ENCODE measurements around the gene GPC3.

Gene GPC3

DNA sequence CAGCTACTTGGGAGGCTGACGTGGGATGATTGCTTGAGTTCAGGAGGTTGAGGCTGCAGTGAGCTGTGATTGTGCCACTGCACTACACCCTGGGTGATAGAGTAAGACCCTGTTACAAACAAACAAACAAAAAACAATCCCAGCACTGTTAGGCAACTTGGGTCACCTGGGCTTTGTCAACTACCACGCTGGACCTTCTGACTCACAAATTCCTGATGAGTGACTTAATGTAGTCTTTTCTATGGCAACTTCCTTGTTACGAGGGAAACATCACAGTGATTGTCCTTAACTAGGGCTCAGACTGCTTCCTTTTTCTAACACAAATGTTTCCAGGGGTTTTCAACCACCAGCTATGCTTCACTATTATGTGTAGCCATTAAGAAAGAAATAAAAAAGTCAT is 441.3 kb downstream of the GPC3 start:
- H3K27me3 ChIP-seq, result no peaks in the 10 kb centered on the region
- TF ChIP-seq, protein P1, sequence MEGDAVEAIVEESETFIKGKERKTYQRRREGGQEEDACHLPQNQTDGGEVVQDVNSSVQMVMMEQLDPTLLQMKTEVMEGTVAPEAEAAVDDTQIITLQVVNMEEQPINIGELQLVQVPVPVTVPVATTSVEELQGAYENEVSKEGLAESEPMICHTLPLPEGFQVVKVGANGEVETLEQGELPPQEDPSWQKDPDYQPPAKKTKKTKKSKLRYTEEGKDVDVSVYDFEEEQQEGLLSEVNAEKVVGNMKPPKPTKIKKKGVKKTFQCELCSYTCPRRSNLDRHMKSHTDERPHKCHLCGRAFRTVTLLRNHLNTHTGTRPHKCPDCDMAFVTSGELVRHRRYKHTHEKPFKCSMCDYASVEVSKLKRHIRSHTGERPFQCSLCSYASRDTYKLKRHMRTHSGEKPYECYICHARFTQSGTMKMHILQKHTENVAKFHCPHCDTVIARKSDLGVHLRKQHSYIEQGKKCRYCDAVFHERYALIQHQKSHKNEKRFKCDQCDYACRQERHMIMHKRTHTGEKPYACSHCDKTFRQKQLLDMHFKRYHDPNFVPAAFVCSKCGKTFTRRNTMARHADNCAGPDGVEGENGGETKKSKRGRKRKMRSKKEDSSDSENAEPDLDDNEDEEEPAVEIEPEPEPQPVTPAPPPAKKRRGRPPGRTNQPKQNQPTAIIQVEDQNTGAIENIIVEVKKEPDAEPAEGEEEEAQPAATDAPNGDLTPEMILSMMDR (IDR thresholded peaks at IDR 0.05), result no peak
- no peak overlapping the region for H3K4me3 ChIP-seq (ENCODE audit: low read depth in 1 of 2, low read length in 1 of 2)
- no peak overlapping the region for H3K27ac ChIP-seq
- H3K9me3 ChIP-seq, result no peaks in the 10 kb centered on the region
- H3K4me1 ChIP-seq (ENCODE audit: control insufficient read depth in 1 of 2, insufficient read depth in 1 of 2, low read depth in 1 of 2, low read length in 1 of 2), result no peaks in the 10 kb centered on the region
- no peaks in the 10 kb centered on the region for H3K36me3 ChIP-seq

DNA sequence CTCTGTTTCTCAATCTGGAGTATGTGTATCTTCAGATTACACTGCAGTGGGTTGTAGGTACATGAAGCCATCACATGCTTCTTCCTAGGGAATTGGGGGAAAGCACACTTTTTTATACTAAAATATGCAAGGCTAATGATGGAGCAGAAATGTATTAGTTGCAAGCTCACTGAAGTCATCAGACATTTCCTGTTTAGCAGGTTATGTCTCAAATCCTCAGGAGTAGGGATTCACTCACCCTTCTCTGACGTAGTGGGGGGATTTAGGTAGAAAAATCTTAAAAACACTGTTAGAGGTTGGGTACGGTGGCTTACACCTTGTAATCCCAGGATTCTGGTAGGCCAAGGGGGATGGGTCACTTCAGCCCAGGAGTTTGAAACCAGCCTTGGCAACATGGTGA is 441.7 kb downstream of the GPC3 start:
- H3K4me1 ChIP-seq (ENCODE audit: control insufficient read depth in 1 of 2, insufficient read depth in 1 of 2, low read depth in 1 of 2, low read length in 1 of 2), result no peaks in the 10 kb centered on the region
- H3K36me3 ChIP-seq, result no peaks in the 10 kb centered on the region
- H3K27me3 ChIP-seq, result no peaks in the 10 kb centered on the region
- no peak overlapping the region for H3K4me3 ChIP-seq (ENCODE audit: low read depth in 1 of 2, low read length in 1 of 2)
- TF ChIP-seq, protein P1 (IDR thresholded peaks at IDR 0.05), result no peak
- H3K9me3 ChIP-seq, result no peaks in the 10 kb centered on the region
- no peak overlapping the region for H3K27ac ChIP-seq

DNA sequence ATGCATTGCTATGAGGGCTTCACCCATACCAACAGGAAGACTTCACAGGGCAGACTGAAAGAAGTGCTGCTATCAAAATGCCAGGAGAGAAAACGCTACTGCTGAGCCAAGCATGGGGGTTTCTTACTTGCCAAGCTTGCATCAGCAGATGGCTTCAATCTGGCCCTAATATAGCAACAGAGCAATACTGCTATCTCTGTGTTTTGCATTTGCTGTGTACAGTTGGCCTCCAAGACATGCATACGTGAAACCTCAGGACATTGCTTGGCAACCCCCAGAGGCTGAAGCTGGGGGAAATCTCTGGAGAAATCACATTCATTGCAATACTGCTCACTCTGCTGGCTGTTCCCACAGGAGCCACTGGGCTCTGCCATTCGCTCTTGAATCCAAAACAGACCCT is 442.9 kb downstream of the GPC3 start:
- H3K9me3 ChIP-seq, result no peaks in the 10 kb centered on the region
- H3K36me3 ChIP-seq, result no peaks in the 10 kb centered on the region
- H3K27me3 ChIP-seq, result no peaks in the 10 kb centered on the region
- H3K27ac ChIP-seq, result no peak overlapping the region
- TF ChIP-seq, protein P1 (IDR thresholded peaks at IDR 0.05), result no peak
- H3K4me3 ChIP-seq (ENCODE audit: low read depth in 1 of 2, low read length in 1 of 2), result no peak overlapping the region
- no peaks in the 10 kb centered on the region for H3K4me1 ChIP-seq (ENCODE audit: control insufficient read depth in 1 of 2, insufficient read depth in 1 of 2, low read depth in 1 of 2, low read length in 1 of 2)

DNA sequence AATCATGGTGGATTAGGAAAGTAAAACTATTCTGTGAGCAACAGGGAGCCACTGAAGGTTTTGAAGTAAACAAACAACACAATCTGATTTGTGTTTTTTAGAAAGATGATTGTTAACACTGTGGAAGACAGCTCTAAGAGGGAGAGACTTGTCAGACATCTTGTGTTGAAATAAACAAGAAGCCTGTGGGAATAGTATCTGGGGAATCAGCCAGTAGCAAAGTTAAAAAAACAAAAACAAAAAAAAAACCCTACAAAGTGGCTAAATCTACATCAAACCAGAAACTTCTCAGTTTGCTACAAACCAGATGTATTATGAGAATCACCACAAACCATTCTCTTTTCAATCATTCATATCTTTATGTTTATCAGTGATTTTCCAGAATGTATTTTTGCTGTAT is 444.4 kb downstream of the GPC3 start:
- Histone ChIP-seq H3K4me3 (ENCODE audit: low read depth in 1 of 2, low read length in 1 of 2) (no peak overlapping the region), H3K27ac (no peak overlapping the region), H3K27me3 (no peaks in the 10 kb centered on the region), H3K4me1 (ENCODE audit: control insufficient read depth in 1 of 2, insufficient read depth in 1 of 2, low read depth in 1 of 2, low read length in 1 of 2) (no peaks in the 10 kb centered on the region), H3K9me3 (no peaks in the 10 kb centered on the region), H3K36me3 (no peaks in the 10 kb centered on the region)
- TF ChIP-seq, protein P1 (IDR thresholded peaks at IDR 0.05), result no peak

DNA sequence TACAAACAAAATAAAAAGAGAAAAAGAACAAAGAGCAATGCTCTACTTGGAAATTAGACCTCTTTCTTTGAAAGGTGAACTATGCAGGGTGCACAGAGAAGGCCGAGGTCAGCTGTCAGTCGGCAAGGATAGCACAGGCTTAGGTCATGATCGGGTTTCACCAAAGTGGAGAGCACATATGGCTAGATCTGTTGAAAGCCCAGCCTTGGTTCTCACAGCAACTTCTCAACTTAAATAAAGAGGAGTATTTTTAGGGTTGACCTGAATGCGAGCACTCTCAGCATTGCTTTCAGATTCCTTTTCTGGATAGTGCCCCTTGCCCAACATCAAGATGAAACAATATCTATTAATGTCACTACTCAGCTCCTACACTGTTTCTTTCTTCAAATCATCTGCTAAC is 447.2 kb downstream of the GPC3 start:
- Histone ChIP-seq H3K4me1 (ENCODE audit: control insufficient read depth in 1 of 2, insufficient read depth in 1 of 2, low read depth in 1 of 2, low read length in 1 of 2) (no peaks in the 10 kb centered on the region), H3K27me3 (no peaks in the 10 kb centered on the region), H3K36me3 (no peaks in the 10 kb centered on the region), H3K27ac (no peak overlapping the region), H3K4me3 (ENCODE audit: low read depth in 1 of 2, low read length in 1 of 2) (no peak overlapping the region), H3K9me3 (no peaks in the 10 kb centered on the region)
- TF ChIP-seq, protein P1 (IDR thresholded peaks at IDR 0.05), result no peak

DNA sequence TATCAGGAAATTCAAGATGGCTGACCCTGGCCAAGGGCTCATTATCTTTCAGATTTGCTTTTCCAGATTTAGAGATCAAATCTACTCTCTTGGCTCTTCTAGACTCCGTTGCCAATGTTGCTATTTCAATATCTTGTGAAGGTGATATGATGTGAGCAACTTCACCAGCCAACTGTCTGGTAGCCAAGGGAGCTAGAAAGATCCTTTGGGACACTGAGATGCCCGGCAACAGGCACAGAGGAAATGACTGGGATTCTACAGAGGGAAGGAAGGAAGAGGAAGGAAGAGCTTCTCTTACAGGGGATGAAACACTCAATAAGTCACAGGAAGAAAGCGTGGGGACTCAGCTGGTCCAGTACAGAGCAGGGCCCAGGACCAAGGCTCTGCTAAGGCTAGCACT is 448.3 kb downstream of the GPC3 start:
- no peaks in the 10 kb centered on the region for H3K9me3 ChIP-seq
- no peaks in the 10 kb centered on the region for H3K27me3 ChIP-seq
- no peaks in the 10 kb centered on the region for H3K4me1 ChIP-seq (ENCODE audit: control insufficient read depth in 1 of 2, insufficient read depth in 1 of 2, low read depth in 1 of 2, low read length in 1 of 2)
- no peak overlapping the region for H3K27ac ChIP-seq
- TF ChIP-seq, protein P1 (IDR thresholded peaks at IDR 0.05), result no peak
- H3K4me3 ChIP-seq (ENCODE audit: low read depth in 1 of 2, low read length in 1 of 2), result no peak overlapping the region
- H3K36me3 ChIP-seq, result no peaks in the 10 kb centered on the region
